GM19452 (cell line): Measurements from ENCODE around the gene IFNL2.
"Not testable (repeated sequence)": the region's sequence is repeated elsewhere in the genome, so short reads cannot be mapped to it uniquely, and the experiment has no call there.

Source experiments
- ATAC-seq: cut with Tn5 transposase; IDR thresholded peaks from one replicate; pipeline ENCODE4 v1.9.1; 2021; ENCODE audit not compliant: unreplicated experiment

The IFNL2 gene

DNA sequence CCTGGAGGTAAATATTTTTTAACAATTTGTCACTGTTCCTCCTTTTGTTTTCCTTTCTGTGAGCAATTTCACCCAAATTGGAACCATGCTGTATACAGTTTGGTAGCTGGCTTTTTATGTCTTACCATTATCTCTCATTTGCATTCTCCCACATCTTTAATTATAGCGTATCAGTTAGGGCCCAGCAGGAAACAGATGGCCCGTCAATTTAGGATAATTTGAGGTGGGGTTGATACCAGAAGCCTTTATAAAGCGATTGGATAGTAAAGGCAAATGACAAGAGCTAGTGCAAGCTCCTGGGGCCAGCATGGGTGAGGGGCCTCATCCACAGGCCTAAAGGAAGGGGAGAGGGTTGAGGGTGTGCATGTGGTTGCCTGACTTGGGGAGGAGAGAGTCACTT lies 15.7 kb upstream of the IFNL2 start:
- ATAC-seq, result no peak

DNA sequence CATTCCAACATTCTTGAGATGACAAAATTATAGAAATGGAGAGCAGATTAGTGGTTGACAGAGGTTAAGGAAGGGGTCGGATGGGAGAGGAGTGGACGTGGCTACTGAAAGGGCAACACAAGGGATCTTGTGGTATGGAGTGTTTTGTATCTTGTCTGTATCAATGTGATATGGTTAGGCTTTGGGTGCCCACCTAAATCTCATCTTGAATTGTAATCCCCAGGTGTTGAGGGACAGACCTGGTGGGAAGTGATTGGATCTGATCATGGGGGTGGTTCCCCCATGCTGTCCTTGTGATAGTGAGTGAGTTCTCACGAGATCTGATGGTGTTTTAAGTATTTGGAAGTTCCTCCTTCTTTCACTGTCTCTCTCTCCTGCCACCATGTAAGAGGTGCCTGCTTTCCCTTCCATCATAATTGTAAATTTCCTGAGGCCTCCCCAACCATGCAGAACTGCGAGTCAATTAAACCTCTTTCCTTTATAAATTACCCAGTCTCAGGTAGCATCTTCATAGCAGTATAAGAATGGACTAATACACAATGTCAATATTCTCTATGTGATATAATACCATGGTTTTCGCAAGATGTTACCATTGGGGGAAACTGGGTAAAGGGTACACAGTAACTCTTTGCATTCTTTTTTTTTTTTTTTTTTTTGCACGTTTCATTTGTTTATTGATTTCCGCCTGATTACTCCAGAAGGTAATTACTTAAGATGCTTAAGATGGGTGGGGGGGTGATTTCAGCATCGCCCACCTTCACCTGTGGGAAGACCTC lies 14.6 kb upstream of the IFNL2 start:
- no peak for ATAC-seq

DNA sequence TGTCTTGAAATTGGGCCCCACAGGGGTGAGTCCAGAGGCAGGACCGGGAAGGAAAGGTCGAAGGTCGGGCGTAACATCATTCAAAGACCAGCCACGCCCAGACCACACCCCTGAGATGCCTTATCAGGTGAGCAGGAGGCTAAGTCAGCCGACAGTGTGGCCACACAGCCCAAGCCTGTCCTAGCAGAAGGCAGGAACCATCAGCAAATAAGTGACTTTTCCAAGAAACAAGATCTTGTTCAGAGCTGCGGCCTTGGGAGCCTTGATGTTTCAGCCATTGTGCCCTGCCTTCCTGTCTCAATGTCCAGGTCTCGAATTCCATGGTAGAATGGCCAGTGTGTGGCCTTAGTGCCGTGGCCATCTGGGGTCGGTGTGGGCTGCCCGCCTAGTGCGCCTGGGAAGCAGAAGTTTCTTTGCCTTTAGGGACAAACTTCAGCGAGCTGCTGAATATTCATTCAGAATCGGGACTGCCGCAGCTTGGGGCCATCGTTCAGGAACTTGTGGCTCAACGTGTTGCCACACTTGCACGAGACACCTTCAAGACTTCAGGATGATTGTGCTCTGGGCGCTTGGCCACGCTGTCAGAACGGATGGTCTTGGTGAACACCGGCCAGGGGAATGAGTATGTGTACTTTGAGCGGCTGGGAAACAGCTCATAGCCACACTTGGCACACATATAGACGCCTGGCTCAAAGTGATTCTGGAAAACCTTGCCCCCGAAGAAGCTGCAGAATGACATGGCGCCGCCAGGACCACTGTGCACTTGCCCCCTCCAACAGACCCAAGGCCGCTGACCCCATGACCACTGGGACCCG lies 13.5 kb upstream of the IFNL2 start:
- ATAC-seq, result no peak

DNA sequence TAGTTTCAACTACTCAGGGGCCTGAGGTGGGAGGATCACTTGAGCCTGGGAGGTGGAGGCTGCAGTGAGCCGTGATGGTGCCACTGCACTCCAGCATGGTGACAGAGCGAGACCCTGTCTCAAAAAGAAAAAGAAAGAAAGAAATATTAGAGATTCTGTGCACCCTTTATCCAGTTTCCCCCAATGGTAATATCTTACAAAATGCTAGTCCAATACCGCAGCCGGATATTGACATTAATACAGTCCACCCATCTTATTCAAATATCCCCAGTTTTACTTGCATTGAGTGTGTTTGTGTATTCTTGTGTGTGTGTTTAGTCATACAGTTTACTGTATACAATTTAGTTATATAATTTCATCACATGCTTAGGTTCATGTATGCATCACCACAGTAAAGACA lies 11.0 kb upstream of the IFNL2 start:
- no peak for ATAC-seq

DNA sequence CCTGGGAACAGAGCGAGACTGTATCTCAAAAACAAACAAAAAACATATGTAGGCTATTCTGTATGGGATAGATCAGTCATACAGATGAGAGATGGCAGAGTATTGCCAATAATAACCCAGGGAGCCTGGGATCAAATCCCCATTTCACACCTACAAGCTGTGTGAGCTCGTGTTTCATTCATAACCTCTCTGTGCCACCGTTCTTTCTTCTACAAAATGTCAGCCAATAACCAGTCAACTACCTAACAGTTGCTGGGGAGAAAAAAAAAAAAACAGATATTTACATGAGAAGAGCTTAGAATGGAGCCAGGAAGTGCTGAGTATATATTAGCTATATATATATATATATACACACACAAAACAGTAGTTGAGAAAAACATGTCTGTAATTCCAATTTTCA lies 6.5 kb upstream of the IFNL2 start:
- no peak for ATAC-seq

DNA sequence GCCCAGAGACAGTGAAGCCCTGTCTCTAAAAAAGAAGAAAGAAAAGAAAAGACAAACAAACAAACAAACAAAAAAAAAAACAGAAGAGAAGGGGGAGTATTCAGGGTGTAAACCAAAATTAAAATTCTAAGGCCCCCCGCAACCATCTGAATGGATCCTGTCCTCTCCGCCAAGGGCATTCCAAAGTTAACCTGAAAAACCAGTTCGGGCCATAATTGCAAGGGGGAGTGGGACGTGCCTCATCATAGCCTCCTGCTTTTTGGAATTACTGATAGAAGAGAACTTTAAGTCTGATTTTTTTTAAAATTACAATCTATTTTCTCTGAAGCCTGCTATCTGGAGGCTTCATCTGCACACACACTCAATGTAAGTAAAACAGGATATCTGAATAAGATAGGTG lies 5.7 kb upstream of the IFNL2 start:
- no peak for ATAC-seq

DNA sequence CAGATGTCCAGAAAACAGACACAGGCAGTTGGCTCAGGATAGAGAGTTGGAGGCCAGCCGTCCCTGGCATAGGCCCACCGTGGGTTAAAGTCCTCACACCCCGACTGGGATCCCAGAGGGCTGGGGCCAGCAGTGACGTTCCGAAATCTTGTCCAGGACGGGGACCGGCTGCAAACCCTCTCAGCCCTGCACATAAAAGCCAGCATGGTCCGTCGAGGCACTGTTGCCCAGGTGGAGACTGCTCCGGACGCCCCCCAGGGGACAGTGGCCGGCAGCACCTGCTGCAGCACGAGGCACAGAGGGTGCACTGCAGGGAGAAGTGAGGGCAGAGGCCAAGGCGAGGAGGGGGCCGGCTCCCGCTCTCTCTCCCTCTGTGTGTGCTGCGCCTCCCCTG lies 4.3 kb upstream of the IFNL2 start:
- no peak for ATAC-seq

DNA sequence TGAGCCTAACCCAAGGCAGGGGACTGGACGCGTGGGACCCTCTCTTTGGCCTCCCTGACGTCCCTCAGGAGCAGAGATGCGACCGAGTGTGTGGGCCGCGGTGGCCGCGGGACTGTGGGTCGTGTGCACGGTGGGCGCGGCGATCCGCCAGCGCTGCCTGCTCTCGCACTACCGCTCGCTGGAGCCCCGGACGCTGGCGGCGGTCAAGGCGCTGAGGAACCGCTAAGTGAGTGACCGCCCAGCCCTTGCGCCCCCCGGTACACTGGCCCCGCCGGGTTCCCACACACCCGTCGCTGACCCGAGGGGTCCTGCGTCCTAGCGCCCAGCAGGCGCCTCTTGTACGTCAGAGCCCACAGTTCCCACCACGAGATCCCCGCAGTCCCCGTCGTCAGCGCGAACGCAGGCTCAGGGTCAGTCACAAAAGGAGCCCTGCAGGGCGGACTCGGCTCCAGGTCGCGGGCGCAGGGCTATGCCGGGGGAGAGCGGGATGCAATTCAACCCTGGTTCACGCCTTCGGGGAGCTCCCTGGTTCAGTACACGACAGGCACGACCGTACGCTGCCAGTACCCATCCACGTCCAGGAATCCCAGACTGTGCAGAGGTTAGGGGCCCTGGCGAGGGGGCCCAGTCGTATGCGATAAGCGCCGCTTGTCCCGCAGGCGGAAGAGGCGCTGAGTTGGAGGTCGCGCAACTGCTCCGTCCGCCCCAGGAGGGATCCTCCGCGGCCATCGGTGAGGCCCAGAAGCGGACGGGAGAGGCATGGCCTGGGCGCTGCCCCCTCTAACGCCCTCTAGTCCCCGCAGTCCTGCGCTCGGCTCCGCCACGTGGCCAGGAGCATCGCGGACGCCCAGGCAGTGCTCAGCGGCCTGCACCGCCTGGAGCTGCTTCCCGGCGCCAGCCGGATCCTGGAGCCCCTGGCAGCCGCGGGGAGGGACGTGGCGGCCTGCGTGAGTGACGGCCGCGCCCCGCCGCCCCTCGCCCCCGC lies 3.6 kb upstream of the IFNL2 start:
- no peak for ATAC-seq

DNA sequence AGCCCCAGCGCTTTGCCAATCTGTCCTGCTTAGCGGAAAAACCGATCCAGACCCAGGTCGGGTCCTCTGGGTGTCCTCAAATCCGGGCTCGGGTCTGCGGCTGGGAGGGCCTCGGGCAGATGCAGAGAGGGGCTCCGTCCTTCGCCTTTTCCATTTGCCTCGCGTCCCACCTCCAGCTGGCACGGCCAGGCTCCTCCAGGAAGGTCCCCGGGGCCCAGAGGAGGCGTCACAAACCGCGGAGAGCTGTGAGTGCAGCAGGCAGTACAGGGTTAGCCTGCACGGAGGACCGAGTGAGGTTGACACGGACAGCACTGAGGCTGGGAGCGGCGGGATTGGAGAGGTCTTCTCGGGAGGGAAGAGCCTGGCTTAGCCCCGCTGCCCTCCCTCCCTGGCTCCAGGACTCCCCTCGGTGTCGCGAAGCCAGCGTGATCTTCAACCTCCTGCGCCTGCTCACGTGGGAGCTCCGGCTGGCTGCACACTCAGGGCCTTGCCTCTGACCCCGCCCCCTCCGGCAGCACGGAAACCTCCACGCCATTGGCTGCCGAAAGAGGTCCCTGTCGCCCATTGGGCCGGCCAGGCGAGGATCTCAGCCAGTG lies 2.8 kb upstream of the IFNL2 start:
- no peak for ATAC-seq

DNA sequence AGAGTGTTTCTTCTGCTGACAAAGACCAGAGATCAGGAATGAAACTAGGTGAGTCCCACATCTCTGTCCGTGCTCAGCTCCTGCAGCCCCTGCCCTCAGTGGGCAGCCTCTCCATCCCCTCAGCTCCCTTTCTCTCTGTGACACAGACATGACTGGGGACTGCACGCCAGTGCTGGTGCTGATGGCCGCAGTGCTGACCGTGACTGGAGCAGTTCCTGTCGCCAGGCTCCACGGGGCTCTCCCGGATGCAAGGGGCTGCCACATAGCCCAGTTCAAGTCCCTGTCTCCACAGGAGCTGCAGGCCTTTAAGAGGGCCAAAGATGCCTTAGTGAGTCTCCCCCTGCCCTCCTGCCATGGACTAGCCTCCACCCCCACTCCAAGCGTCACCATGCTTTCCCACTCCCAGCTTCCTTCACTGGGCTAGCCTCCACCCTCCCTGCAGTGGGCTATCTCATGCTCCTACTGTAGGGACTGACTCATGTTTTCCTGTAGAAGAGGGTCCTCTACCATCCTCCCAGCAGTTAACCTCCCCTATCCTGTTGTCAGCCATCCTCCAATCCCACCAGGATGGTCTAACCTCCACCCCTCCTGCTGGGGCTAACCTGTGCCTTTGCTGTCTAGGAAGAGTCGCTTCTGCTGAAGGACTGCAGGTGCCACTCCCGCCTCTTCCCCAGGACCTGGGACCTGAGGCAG lies 481 bp downstream of the IFNL2 start:
- ATAC-seq, result not testable (repeated sequence)

DNA sequence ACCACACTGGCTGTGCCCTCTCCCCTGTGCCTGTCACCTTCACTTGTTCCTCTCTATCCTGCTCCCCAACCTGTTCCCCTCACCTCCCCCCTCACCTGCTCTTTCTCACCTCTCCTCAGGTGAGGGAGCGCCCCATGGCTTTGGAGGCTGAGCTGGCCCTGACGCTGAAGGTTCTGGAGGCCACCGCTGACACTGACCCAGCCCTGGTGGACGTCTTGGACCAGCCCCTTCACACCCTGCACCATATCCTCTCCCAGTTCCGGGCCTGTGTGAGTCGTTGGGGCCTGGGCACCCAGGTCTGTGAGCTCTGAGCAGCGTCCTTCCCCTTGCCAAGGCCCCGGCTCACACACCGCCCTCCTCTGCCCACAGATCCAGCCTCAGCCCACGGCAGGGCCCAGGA lies 1.2 kb downstream of the IFNL2 start:
- ATAC-seq, result not testable (repeated sequence)

DNA sequence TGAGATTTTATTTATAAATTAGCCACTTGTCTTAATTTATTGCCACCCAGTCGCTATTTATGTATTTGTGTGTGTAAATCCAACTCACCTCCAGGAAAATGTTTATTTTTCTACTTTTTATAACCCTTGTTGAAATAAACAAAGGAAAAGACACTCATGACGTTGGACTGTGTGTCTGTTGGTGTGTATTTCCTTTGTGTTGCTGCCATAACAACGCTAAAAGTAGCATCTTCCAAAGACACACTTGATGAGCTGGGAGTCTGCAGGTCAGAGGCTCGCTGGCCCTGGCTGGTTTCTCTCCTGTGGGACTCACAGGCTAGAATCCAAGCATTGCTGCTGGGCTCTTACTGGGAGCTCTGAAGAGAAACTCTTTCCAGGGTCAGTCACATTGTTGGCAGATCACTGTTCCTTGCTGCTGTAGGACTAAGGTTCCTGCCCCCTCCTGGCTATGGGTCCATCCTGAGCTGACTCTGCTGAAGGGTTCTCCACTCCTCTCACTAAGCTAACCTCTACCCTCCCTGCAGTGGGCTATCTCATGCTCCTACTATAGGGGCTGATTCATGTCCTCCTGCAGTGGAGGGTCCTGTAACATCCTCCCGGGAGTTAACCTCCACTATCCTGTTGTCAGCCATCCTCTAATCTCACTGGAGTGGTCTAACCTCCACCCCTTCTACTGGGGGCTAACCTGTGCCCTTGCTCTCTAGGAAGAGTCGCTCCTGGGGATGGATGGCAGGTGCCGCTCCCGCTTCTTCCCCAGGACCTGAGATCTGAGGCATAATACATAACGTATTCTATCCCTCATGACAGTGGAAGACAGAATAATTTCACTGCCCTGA lies 2.1 kb downstream of the IFNL2 start:
- no peak for ATAC-seq

DNA sequence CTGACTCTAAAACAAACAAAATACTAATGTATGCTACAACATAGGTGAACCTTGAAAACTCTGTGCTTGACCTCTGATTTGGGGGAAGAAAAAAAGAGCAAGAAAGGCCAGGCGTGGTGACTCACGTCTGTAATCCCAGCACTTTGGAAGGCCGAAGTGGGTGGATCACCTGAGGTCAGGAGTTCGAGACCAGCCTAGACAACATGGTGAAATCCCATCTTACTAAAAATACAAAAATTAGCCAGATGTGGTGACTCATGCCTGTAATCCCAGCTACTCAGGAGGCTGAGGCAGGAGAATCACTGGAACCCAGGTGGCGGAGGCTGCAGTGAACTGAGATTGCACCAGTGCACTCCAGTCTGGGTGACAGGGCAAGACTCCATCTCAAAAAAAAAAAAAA lies 5.7 kb downstream of the IFNL2 start:
- not testable (repeated sequence) for ATAC-seq

DNA sequence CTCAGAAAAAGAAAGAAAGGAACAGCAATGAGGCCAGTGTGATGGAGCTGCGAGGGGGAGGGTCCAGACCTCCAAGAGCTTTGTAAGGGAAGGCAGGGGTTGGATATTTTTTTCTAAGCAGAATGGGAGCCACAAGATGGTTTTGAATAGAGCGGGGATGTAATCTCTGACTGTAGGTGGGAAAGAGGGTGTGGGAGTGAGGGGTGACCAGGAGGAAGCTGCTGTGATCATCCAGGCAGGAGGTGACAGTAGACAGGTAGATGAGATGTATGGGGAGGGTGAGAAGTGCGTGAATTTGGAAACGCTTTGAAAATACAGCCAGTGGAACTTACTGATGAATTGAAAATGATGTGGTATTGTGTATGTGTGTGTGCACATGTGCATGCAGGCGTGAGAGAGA lies 7.4 kb downstream of the IFNL2 start:
- no peak for ATAC-seq

DNA sequence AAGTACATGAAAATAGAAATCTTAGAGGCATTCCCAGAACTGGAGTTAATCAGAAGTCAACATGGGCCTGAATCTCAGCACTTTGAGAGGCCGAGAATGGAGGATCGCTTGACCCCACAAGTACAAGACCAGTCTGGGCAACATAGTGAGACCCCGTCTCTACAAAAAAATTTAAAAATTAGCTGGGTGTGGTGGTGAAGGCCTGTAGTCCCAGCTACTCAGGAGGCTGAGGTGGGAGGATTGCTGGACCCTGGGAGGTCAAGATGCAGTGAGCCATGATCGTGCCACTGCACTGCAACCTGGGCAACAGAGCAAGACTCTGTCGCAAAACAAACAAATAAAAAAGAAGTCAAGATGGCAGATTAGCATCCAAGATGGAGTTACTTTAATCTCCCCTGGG lies 8.5 kb downstream of the IFNL2 start:
- no peak for ATAC-seq

DNA sequence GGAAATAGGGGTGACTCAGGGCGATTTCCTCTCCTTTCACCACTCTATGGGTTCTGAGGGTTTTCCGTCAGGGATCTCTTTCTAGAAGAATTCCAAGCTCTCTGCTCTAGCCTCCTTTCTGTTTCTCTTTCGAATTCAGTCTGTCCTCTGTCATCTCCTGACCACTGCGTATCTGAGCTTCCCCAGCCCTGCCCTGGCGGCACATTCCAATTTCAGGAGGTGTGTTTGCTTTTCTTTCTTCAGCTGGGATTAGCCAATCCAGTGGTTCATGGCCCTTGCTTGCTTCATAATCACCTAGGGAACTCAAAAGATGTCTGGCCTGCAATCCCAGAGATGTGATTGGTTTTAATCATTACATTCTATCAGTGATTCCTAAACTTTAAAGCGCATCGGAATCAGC lies 9.4 kb downstream of the IFNL2 start:
- no peak for ATAC-seq

DNA sequence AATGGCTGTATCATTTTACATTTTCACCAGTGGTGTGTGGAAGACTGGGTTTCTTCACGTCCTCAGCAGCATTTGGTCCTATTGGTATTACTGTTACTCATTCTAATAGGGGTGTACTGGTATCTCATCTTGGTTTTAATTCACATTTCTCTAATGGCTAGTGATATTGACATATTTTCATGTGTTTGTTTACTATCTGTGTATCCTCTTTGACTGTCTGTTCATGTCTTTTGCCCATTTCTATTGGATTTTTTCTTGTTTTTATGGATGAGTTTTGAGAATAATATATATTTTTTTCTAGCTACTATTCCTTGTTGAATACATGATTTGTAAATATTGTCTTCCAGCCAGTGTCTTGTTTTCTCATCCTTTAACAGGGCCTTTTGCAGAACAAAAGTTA lies 13.8 kb downstream of the IFNL2 start:
- no peak for ATAC-seq

DNA sequence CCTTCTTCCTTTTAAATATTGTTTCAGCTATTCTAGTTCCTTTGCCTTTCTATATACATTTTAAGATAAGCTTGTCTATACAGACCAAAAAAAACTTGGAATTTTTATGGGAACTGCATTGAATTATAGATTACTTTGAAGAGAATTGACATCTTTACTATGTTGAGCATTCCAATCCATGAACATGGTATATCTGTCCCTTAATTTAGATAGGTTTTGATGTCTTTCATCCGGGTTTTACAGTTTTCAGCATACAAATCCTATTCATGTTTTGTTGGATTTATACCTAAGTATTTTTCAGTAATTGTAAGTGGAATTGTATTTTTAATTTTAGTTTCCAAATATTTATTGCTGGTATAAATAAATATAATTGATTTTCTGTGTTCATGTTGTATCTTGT lies 15.8 kb downstream of the IFNL2 start:
- no peak for ATAC-seq

DNA sequence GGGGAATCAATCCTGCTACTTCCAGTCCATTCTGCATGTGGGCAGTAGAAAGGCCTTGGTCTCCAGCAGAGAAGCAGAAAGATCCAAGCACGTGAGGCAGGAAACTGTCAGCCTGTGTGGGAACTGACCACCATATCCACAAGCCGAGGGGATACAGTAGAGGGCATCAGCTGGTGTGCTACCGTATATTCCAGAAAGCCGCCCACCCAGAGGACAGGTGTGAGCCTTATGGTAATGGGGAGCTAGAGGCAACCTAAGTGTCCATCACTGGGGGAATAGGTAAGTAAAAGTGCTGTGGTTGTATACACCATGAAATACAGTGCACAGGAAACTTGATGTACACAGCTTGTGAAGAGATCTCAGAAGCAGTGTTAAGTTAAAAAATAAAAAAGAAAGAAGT lies 25.2 kb downstream of the IFNL2 start:
- ATAC-seq, result no peak
